Measurements from ENCODE around the gene PPIE.
"Not testable (repeated sequence)": the region's sequence is repeated elsewhere in the genome, so short reads cannot be mapped to it uniquely, and the experiment has no call there.

Gene PPIE

DNA sequence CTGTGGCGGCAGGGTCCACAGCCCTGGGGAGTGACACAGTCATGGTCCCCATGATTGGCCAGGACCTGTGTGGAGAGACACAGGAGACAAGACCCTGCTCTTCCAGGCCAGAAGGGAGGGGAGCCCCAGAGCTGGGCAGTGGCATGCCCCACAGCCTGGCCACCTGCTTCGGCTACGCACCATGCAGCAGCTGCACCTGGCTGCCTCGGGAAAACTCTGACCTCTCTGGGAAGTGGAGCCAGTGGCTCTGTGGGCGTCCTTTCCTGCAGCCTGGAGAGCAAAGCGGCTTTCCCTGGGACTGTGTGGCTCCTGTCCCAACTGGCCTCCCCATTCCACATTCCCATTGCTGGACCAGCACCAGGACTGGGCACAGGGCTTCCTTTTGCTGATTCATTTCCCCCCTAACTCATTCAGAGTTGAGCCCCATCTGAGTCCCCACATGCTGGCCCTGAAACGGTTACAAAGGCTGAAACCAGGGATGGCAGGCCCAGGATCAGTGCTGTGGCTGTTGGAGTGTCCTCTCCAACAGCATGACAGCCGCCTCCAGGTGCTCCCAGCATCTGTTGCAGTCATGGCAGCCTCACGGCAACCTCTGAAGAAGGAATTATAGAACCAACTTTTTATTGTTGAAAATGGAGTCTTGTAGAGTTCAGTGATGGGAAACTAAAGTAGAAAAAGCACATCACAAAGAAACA is 17.4 kb downstream of the PPIE start:
- H3K27ac ChIP-seq: no peak overlapping the region

DNA sequence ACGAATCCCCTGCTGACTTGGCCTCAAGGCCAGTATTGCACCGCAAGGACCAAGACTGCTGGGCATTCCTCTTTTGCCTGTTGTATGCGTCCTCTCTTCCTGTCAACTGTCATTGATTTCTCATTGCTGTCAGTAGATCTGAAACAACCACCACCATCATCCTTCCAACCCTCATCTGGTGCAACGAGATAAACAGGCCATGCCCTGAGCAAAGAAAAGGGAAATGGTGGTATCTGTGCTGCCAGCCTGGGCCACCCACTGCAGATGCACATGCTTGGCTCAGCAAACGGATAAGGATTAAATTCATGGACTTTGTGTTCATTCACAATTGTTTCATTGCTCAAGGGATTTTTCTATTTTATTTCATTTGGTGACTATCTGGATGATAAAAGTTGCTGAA is 18.8 kb downstream of the PPIE start:
- H3K27ac ChIP-seq: no peak overlapping the region
- no peak for DNase-seq (ENCODE audit: low read depth, low spot score)

More for the DNA sequence above, 17.4 kb downstream of the PPIE start:
- no peak for DNase-seq (ENCODE audit: low read depth, low spot score)

DNA sequence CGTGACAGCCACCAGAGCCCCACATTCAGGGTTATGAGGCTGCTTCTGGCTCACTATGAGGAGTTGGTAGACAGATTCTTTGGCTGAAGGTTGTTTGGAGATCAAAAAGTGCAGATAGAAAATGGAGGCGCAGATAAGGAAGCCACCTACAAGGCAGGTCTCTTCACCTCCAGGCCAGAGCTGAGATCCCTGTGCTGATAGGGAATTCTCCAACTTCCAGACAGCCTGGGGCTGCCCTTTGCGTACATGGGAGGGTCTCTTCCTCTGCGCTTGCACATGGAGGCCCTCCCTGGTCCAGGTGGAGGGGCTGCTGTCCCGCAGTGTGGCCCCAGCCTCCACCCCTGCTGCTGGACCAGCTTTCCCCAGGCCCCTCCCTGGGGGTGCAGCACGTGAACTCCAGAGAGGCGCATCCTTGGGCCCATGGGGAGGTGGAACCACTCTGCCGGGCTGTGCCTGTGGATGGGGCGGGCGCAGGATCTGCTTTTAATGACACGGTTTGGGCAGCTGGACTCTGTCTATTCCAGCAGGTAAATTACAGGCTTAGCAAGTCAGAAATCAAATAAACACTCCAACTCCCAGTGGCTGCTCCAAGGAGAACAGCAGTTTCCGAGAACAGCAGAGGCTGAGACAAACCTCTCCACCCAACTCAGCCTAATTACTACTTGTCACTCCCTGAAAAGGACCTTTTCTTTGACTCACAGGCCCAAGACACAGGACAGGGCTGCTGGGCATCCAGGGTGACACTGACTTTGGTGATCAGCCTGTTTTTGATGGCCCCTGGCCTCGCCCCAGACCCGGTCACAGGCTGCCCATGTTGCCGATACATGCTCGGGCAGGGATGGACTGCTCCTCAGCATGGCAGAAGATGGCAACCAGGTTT is 20.1 kb downstream of the PPIE start:
- no peak overlapping the region for H3K27ac ChIP-seq
- no peak for DNase-seq (ENCODE audit: low read depth, low spot score)

DNA sequence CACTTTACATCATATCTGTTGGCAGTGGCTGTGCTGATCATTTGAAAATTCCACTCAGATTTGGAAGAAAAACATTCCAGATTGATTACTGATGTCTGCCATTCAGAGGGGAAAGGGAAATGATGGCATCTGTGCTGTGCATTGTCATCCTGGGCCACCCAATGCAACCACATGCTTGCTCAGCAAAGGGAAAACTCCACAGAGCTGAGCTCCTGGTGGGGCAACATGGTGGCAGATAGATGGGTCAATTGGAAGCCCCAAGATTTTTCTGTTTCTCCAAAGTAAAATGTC is 20.7 kb downstream of the PPIE start:
- DNase-seq (ENCODE audit: low read depth, low spot score): no peak
- no peak overlapping the region for H3K27ac ChIP-seq

DNA sequence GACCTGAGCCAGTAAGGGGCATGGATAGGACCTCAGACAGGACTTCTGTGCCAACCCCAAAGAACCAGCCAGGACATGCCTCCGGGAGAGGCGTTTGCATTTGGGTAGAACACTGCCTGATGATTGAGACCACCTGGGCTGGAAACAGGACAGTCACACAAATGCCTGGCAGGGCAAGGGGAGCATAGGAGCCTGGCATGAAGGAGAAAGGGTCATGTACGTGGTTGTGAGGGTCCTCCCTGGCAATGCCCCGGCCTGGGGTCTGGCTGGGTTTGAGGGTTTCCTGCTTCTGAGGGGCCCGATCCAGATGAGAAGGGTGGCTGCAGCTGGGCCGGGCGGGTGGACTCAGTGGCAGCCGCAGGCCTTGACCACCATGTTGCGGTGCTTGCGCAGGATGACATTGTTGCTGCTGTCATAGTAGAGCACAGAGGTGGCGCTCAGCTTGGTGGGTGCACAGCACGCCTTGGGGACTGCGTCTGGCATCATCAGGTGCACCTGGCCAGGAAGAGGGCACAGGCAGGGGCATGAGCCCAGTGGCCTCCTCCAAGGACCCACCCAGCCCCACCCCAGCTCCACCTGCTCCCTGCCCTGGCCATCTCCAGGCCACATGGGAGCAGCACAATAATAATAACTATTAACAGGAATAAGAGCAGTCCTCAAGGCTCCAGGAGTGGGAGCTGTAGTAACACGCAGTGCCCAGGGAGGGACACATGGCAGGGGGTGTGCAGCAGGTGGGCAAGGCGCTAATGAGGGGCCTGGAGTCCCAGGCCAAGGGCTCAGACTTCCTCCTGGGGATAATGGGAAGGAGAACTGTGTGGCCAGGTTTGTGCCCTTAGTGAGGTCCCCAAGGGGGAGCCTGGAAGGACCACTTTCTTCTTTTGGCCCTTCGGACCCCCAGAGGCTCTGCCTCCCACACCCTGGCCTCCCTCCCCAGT is 21.7 kb downstream of the PPIE start:
- H3K27ac ChIP-seq: no peak overlapping the region
- no peak for DNase-seq (ENCODE audit: low read depth, low spot score)

DNA sequence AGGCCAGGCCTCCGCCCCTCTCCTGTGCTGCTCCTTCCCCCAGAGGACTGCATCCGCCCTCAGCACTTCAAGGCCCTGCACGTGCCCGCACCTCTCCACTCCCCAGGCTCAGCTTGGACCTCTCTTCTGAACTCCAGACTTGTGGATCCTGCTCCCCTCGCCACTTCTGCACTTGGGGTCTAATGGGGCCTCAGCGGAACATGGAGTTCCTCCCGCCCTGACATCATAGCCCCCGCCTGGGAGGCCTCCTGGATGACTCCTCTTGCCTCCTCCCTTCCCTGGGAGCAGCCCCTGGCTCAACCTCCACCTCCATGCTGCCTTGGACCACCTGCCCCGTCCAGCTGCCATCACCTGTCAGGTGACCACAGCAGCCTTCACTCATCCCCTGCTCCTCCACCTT is 22.3 kb downstream of the PPIE start:
- no peak for DNase-seq (ENCODE audit: low read depth, low spot score)
- H3K27ac ChIP-seq: no peak overlapping the region

DNA sequence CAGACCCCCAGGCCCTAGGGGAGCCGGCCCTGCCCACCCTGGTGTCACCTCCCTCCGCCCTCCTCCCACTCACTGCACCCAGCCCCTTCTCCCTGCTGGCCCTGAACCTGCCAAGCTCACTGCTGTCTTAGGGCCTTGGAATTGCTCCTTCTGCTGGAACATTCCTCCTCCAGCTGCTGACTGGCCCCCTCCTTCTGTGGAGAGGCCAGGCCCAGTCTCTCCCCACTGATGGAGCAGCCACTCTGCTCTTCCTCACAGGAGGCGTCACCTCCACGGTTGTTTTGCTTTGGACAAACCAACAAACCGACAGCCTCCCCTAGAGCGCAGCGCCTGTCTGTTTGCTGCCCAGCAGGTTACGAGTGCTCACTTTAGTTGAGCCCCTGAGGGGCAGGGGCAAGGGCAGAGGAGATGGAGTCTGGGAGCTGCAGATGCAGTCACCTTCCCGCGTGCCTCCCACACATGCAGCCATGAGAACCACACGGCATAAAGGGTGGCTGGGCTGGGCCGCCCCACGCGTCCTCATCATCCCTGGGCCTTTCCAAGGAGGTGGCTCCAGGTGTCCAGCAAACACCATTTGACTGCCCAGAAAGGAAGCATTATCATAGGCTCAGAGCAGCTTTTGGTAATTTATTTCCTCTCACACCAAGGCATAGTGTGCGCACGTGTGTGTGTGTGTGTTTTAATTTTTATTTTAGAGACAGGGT is 23.0 kb downstream of the PPIE start:
- no peak for DNase-seq (ENCODE audit: low read depth, low spot score)

DNA sequence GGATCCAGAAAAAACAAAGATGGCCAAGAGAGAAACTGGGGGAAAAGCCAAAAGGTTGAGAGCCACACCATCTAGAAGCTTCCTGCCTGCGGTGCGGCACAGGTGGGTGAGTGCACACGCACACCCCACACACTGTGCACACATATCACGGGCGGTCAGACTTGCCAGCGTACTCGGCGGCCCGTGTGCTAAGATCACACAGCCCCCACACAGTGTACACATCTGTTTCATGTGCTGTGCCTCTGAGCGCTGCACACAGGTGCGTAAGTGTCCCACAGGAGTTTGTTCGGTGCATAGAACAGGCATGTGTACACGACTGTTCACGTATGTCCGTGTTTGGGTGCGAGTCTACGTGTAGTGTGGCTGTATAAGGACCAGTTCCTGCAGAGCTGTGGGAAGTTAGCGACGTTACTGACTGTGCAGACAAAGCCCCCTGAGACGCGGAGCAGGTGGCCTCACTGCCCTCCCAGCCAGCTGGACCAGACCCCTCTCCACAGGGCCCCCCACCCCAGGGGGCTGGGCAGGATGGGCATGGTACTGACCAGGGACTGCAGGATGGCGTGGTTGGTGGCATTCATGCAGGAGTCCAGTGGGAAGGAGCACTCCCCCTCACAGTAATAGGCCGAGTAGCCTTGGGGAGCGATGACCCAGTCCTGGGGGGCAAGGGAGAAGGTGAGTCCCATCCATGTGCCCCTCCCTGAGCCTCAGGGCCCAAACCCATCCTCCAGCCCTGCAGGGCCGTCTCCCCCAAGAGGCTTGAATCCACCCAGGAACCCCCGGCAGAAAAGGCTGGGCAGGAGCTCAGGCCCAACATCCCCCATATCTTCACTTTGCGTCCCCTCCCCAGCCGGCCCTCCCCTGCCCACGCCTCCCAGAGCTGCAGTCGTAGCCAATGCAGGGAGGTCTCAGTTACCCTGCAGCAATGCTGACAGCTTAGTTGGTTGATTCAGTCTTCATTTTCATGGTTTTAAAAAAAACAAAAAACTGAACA is 24.2 kb downstream of the PPIE start:
- no peak for DNase-seq (ENCODE audit: low read depth, low spot score)
- no peak overlapping the region for H3K27ac ChIP-seq

More for the DNA sequence above, 23.0 kb downstream of the PPIE start:
- no peak overlapping the region for H3K27ac ChIP-seq

DNA sequence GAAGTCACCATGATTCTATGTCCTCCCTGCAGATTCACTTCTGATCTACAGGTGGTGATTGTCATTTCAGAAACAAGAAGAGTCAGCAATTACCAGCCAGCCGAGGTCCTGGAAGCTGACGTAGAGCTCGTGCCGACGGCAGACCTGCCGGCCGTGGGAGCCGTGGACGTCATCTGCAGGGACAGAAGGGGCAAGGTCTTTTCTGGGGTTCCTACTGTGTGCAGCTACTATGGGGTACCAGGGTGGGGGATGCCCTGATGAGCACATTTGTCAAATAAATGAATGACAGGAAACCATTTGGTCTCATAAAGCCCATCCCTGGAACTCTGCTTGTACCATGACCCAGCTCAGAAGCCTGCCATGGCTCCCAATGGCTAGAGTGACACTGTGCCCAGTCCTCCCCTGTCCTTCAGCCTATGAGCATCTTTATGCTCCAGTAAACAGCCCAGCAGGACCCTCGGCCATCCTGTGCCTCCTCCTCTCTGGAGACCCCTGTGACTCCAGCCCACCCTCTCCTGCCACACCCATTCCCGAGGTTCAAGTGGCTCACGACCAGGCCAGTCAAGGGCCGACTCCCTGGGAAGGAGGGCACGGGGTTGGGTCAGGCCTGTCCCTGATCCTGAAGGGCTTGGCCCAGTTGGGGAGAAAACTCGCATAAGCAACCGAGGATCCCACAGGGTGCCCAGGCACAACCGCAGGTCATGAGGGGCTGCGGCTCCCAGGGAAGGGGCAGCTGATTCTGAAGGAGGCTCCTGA is 25.1 kb downstream of the PPIE start:
- DNase-seq (ENCODE audit: low read depth, low spot score): not testable (repeated sequence)

DNA sequence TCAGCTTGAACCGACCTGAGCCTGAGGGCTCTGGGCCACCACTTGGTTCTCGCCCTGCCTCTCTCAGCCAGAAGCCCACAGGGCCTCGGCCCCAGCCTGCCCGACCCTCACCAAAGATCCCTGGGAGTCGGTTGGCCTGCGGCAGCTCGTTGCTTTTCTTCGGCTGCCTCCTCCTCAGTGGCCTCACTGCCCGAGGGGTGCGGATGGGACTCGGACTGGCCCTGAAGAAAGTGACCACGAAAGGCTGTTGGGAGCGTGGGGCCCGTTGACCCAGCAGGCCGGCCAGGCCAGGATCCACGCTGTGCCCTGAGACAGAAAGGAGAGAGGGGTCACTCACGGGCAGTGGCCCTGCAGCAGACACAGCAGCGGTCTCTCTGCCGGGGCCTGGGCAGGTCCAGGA is 25.8 kb downstream of the PPIE start:
- DNase-seq (ENCODE audit: low read depth, low spot score); H3K27ac ChIP-seq: not testable (repeated sequence)

More for the DNA sequence above, 25.1 kb downstream of the PPIE start:
- H3K27ac ChIP-seq: not testable (repeated sequence)

DNA sequence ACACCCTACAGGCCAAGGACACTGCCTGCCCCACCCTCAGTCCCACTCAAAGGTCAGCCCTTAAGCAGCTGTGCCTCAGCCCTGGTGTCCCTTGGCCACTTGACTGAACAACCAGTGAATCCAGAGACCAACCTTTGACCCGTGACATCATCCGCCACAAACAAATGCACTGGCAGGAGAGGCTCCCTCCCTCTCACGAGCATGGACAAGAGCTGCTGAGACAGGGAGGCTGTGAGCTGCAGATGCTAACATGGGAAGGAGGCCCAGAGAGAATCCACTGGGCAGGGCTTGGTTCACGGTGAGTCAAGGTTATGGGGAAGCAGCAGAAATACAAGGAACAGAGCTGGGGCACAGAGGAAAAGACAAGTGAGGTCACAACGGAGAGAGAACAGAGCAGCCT is 27.8 kb downstream of the PPIE start:
- H3K27ac ChIP-seq: not testable (repeated sequence)

DNA sequence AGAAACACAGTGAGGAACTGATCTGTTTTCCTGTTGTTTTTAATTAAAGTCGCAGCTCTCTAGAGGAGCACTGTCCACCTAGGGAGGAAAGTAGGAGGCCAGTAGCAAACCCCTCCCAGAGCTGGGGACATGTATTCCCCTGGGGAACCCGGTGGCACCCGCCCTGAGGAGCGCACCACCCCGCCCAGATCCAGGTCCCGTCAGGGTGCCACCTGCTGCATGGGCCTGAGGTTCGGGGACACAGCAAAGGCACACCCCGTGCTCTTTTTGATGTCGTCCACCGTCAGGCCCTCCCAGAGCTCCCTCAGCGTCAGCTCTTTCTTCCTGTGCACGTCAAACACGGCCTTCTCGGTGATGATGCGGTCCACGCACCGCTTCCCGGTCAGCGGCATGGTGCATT is 30.8 kb downstream of the PPIE start:
- not testable (repeated sequence) for DNase-seq (ENCODE audit: low read depth, low spot score); H3K27ac ChIP-seq

More for the DNA sequence above, 27.8 kb downstream of the PPIE start:
- not testable (repeated sequence) for DNase-seq (ENCODE audit: low read depth, low spot score)

DNA sequence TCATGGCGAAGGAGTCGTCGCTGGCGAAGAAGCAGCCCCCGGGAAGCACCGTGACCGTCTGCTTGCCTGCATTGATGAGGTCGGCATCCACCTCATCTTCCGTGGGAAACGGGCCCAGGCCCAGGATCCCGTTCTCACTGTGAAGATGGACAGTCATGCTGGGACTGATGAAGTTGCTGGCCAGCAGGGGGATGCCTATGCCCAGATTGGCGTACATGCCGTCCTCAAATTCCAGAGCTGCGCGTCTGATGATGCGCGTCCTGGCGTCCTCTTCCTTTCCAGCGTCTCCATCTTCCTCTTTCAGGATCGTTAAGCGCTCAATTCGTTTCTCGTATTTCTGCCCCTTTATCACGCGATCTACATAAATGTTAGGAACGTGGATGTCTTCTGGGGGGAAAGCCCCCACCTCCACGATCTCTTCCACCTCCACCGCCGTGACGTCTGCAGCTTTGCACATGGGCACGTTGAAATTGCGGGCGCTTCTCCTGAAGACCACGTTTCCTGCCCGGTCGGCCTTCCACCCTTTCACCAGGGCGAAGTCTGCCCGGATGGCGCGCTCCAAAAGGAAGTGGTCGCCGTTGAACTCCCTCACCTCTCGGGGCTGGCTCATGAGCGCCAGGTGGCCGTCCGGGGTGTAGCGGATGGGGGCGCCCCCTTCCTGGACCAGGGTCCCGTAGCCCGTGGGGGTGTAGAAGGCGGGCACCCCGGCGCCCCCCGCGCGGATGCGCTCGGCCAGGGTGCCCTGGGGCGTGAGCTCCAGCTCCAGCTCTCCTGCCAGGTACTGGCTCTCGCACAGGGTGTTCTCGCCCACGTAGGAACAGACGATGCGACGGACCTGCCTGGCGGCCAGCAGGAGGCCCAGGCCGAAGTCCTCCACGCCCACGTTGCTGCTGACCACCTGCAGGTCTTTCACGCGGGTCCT is 31.7 kb downstream of the PPIE start:
- DNase-seq (ENCODE audit: low read depth, low spot score); H3K27ac ChIP-seq: not testable (repeated sequence)

DNA sequence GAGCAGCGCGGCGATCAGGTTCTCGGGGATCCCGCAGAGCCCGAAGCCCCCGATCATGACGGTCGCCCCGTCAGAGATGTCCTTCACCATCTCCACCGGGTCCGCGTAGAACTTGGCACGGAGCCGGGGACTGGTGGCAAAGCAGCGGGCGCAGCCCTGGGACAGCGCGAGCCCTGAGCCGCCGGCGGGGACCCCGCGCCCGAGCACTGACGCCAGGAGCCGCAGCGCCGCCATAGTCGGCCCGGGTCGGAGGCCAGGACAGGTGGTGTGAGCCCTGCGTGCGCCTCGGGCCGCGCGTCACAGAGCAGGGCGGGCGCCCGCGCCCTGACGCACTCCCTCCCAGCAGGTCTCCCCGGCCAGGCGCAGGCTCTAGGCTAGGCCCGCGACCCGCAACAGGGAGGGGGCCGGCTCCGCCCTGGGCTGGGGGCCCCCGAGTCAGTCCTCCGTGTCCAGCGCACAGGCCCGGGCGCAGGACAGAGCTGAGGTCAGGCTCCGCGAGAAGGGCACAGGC is 32.4 kb downstream of the PPIE start, which contains the start of gene OXCT2:
OXCT2 (minus strand) TSS at position 327 of the 511 bp plus-strand sequence; CDS start at position 234, 93 bp downstream.
- not testable (repeated sequence) for DNase-seq (ENCODE audit: low read depth, low spot score); H3K27ac ChIP-seq

DNA sequence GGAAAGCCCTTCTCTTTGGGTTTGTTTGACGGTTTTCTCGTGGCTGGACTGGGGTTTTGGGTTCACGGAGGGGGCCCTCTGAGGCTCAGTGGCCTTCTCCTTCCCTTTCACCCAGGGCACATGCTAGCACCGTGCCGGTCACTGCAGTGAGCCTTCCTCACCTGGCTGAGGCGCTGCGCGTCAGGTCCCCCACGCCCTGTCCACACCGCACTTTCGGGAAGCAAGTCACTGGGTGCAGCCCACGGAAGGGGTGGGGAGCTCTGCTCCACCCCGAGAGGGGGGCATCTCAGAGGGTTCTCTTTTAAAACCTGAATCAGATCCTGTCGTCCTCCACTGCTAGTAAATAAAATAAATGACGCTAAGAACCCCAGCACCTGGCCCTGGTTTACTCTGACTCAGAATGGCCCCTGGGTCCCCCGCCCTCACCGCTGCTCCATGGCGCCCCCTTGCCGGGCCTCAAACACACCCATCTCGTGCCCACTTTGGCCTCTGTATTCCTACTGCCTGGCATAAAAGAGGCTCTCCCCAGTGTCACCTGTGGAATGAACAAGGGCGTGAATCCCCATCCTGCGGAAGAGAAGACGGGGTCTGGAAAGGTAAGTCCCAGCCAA is 34.8 kb downstream of the PPIE start:
- not testable (repeated sequence) for H3K27ac ChIP-seq; DNase-seq (ENCODE audit: low read depth, low spot score)

DNA sequence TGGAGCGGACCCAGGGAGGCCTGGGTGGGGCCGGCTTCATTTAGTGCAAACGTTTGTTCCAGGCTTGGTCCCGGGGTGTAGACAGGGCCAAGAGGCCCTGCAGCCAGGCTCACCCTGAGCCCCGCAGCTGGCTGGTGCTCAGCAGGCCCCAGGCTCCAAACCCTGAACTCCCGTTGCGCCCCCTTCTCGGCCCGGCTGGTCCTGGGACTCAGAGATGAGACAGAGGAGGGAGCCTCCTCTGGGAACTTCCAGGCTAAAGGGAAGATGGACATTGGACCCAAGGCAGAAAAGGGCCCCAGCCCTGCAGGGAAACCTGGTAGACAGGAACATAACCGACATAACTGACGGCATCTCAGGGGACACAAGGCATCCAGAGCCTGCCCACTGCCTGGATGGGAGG is 36.5 kb downstream of the PPIE start:
- not testable (repeated sequence) for DNase-seq (ENCODE audit: low read depth, low spot score); H3K27ac ChIP-seq

Data from epithelial cell of prostate (primary cell).